GM19328 (cell line): ENCODE data around the gene OAS2.

ENCODE experiments used
- ATAC-seq: cut with Tn5 transposase; IDR thresholded peaks from one replicate; pipeline ENCODE4 v1.9.1; 2021; ENCODE audit warnings: mild to moderate bottlenecking, moderate library complexity; ENCODE audit not compliant: unreplicated experiment

The OAS2 gene

GRCh38 chr12:113014565-113014964 lies 36.2 kb downstream of the OAS2 start:
- ATAC-seq = no peak

- ATAC-seq = no peak
Observed at GRCh38 chr12:113016796-113017195, 38.5 kb downstream of the OAS2 start.

- ATAC-seq = no peak
Observed at GRCh38 chr12:113019025-113019424, 40.7 kb downstream of the OAS2 start.

GRCh38 chr12:113021500-113021899 lies 43.2 kb downstream of the OAS2 start:
- no peak for ATAC-seq

- no peak for ATAC-seq
Observed at GRCh38 chr12:113022563-113023297, 44.4 kb downstream of the OAS2 start.

GRCh38 chr12:113027726-113028125 lies 49.4 kb downstream of the OAS2 start:
- no peak for ATAC-seq

- no peak for ATAC-seq
Observed at GRCh38 chr12:113030875-113031525, 52.7 kb downstream of the OAS2 start.

GRCh38 chr12:113039911-113040445 lies 61.7 kb downstream of the OAS2 start:
- no peak for ATAC-seq

- ATAC-seq = no peak
Observed at GRCh38 chr12:113040722-113041171, 62.4 kb downstream of the OAS2 start.

GRCh38 chr12:113041560-113041959 lies 63.2 kb downstream of the OAS2 start:
- ATAC-seq = no peak

- no peak for ATAC-seq
Observed at GRCh38 chr12:113043240-113043639, 64.9 kb downstream of the OAS2 start.

- no peak for ATAC-seq
Observed at GRCh38 chr12:113044516-113044915, 66.2 kb downstream of the OAS2 start.

GRCh38 chr12:113048716-113049127 lies 70.4 kb downstream of the OAS2 start:
- no peak for ATAC-seq

GRCh38 chr12:113049976-113050742 lies 71.8 kb downstream of the OAS2 start:
- no peak for ATAC-seq

- no peak for ATAC-seq
Observed at GRCh38 chr12:113050795-113051194, 72.5 kb downstream of the OAS2 start.

GRCh38 chr12:113051759-113052158 lies 73.4 kb downstream of the OAS2 start:
- ATAC-seq = no peak

GRCh38 chr12:113052326-113052725 lies 74.0 kb downstream of the OAS2 start:
- no peak for ATAC-seq

- ATAC-seq = no peak
Observed at GRCh38 chr12:113054948-113055486, 76.7 kb downstream of the OAS2 start.

- no peak for ATAC-seq
Observed at GRCh38 chr12:113055594-113056380, 77.5 kb downstream of the OAS2 start.

- no peak for ATAC-seq
Observed at GRCh38 chr12:113056381-113056630, 78.0 kb downstream of the OAS2 start.
